Measurements from ENCODE around the gene EHMT2. TPM values are rescaled to one million over a fixed set of nuclear protein-coding genes. Genes with fewer than 3 reads are reported as not detected.
A peak's percentile ranks its signal among the peaks of the same experiment; 100 is the strongest.
"Not testable (repeated sequence)": the region's sequence is repeated elsewhere in the genome, so short reads cannot be mapped to it uniquely, and the experiment has no call there.

EHMT2 gene
- total RNA-seq, 2 donors from 2014 or later, result 113 to 121 TPM

- no peak overlapping the region for H3K27ac Mint-ChIP-seq
- Histone ChIP-seq H3K9ac (ENCODE audit: extremely low read depth, low read length, poor library complexity, severe bottlenecking) (no peak overlapping the region), H3K4me3 (ENCODE audit: low read length) (no peak overlapping the region), H3K27ac (ENCODE audit: low read depth, low read length) (no peak overlapping the region), H3K4me1 (ENCODE audit: control insufficient read depth, insufficient read depth, low read length) (peaks cover 3% of the 10 kb centered on the region), H3K9me3 (ENCODE audit: control insufficient read depth, low read length) (no peaks in the 10 kb centered on the region), H3K36me3 (ENCODE audit: control insufficient read depth, insufficient read depth, low read length) (peaks cover 14% of the 10 kb centered on the region), H3K27me3 (ENCODE audit: control insufficient read depth, insufficient read depth, low read length, poor library complexity, severe bottlenecking) (no peaks in the 10 kb centered on the region)
- no peaks in the 10 kb centered on the region for H3K9me3 Mint-ChIP-seq
- H3K4me1 Mint-ChIP-seq, result no peaks in the 10 kb centered on the region
- no peak for TF ChIP-seq CTCF (conservative IDR thresholded peaks at IDR 0.05)
- 92 to 96% methylated on average over 2 to 3 of the region's 3 CpGs for WGBS, 2 experiments (ENCODE audit: insufficient coverage in 1 of 2, insufficient read length in 1 of 2)
- H3K36me3 Mint-ChIP-seq (ENCODE audit: low read depth), result peaks cover 19% of the 10 kb centered on the region
- DNase-seq, result no peak
- H3K27me3 Mint-ChIP-seq (ENCODE audit: insufficient read depth), result no peaks in the 10 kb centered on the region
- H3K4me3 Mint-ChIP-seq, result no peak overlapping the region
Observed at GRCh38 chr6:31844507-31844906, 53.0 kb downstream of the EHMT2 start.

GRCh38 chr6:31842053-31842452, 55.4 kb downstream of the EHMT2 start:
- no peak overlapping the region for H3K4me3 Mint-ChIP-seq
- H3K27me3 Mint-ChIP-seq (ENCODE audit: insufficient read depth), result no peaks in the 10 kb centered on the region
- H3K27ac Mint-ChIP-seq, result no peak overlapping the region

GRCh38 chr6:31839779-31840126, 57.7 kb downstream of the EHMT2 start:
- H3K27me3 ChIP-seq (ENCODE audit: control insufficient read depth, insufficient read depth, low read length, poor library complexity, severe bottlenecking); H3K9me3 Mint-ChIP-seq; H3K4me3 ChIP-seq (ENCODE audit: low read length); H3K27ac Mint-ChIP-seq; H3K9ac ChIP-seq (ENCODE audit: extremely low read depth, low read length, poor library complexity, severe bottlenecking); H3K27ac ChIP-seq (ENCODE audit: low read depth, low read length); H3K4me3 Mint-ChIP-seq; H3K9me3 ChIP-seq (ENCODE audit: control insufficient read depth, low read length); H3K4me1 ChIP-seq (ENCODE audit: control insufficient read depth, insufficient read depth, low read length); H3K27me3 Mint-ChIP-seq (ENCODE audit: insufficient read depth); DNase-seq: not testable (repeated sequence)
- H3K36me3 Mint-ChIP-seq (ENCODE audit: low read depth), result peaks cover 62% of the 10 kb centered on the region
- WGBS, 2 experiments (ENCODE audit: insufficient coverage in 1 of 2, insufficient read length in 1 of 2), result 89 to 95% methylated on average over 6 to 8 of the region's 8 CpGs
- H3K4me1 Mint-ChIP-seq, result peaks cover 19% of the 10 kb centered on the region
- peaks cover 51% of the 10 kb centered on the region for H3K36me3 ChIP-seq (ENCODE audit: control insufficient read depth, insufficient read depth, low read length)

More at GRCh38 chr6:31842053-31842452, 55.4 kb downstream of the EHMT2 start:
- no peaks in the 10 kb centered on the region for H3K4me1 ChIP-seq (ENCODE audit: control insufficient read depth, insufficient read depth, low read length)
- 94 to 95% methylated on average over 5 to 9 of the region's 9 CpGs for WGBS, 2 experiments (ENCODE audit: insufficient coverage in 1 of 2, insufficient read length in 1 of 2)
- H3K9me3 ChIP-seq (ENCODE audit: control insufficient read depth, low read length), result no peaks in the 10 kb centered on the region
- TF ChIP-seq CTCF (conservative IDR thresholded peaks at IDR 0.05), result no peak
- no peak overlapping the region for H3K9ac ChIP-seq (ENCODE audit: extremely low read depth, low read length, poor library complexity, severe bottlenecking)
- H3K9me3 Mint-ChIP-seq, result no peaks in the 10 kb centered on the region
- peaks cover 38% of the 10 kb centered on the region for H3K36me3 ChIP-seq (ENCODE audit: control insufficient read depth, insufficient read depth, low read length)
- H3K4me3 ChIP-seq (ENCODE audit: low read length), result no peak overlapping the region
- H3K36me3 Mint-ChIP-seq (ENCODE audit: low read depth), result peaks cover 42% of the 10 kb centered on the region
- peaks cover 8% of the 10 kb centered on the region for H3K4me1 Mint-ChIP-seq
- no peak for DNase-seq
- H3K27me3 ChIP-seq (ENCODE audit: control insufficient read depth, insufficient read depth, low read length, poor library complexity, severe bottlenecking), result no peaks in the 10 kb centered on the region
- no peak overlapping the region for H3K27ac ChIP-seq (ENCODE audit: low read depth, low read length)

- Mint-ChIP-seq H3K4me1 (peaks cover 19% of the 10 kb centered on the region), H3K27me3 (ENCODE audit: insufficient read depth) (no peaks in the 10 kb centered on the region), H3K27ac (no peak overlapping the region), H3K9me3 (no peaks in the 10 kb centered on the region), H3K4me3 (peak overlapping the region; percentile 100), H3K36me3 (ENCODE audit: low read depth) (peaks cover 62% of the 10 kb centered on the region)
- H3K27me3 ChIP-seq (ENCODE audit: control insufficient read depth, insufficient read depth, low read length, poor library complexity, severe bottlenecking), result no peaks in the 10 kb centered on the region
- peak overlapping the region; percentile 96 for H3K4me3 ChIP-seq (ENCODE audit: low read length)
- WGBS, 2 experiments (ENCODE audit: insufficient coverage in 1 of 2, insufficient read length in 1 of 2), result 92 to 100% methylated on average over 1 to 3 of the region's 3 CpGs
- no peaks in the 10 kb centered on the region for H3K9me3 ChIP-seq (ENCODE audit: control insufficient read depth, low read length)
- peaks cover 51% of the 10 kb centered on the region for H3K36me3 ChIP-seq (ENCODE audit: control insufficient read depth, insufficient read depth, low read length)
- H3K4me1 ChIP-seq (ENCODE audit: control insufficient read depth, insufficient read depth, low read length), result no peaks in the 10 kb centered on the region
- no peak overlapping the region for H3K9ac ChIP-seq (ENCODE audit: extremely low read depth, low read length, poor library complexity, severe bottlenecking)
- no peak for DNase-seq
- no peak overlapping the region for H3K27ac ChIP-seq (ENCODE audit: low read depth, low read length)
- TF ChIP-seq CTCF (conservative IDR thresholded peaks at IDR 0.05), result no peak
Observed at GRCh38 chr6:31838968-31839367, 58.5 kb downstream of the EHMT2 start.

GRCh38 chr6:31838114-31838553, 59.4 kb downstream of the EHMT2 start:
- H3K9me3 Mint-ChIP-seq; DNase-seq; H3K27ac ChIP-seq (ENCODE audit: low read depth, low read length); H3K9me3 ChIP-seq (ENCODE audit: control insufficient read depth, low read length); H3K27me3 ChIP-seq (ENCODE audit: control insufficient read depth, insufficient read depth, low read length, poor library complexity, severe bottlenecking); H3K4me1 ChIP-seq (ENCODE audit: control insufficient read depth, insufficient read depth, low read length); H3K27ac Mint-ChIP-seq; H3K27me3 Mint-ChIP-seq (ENCODE audit: insufficient read depth): not testable (repeated sequence)
- Histone ChIP-seq H3K36me3 (ENCODE audit: control insufficient read depth, insufficient read depth, low read length) (peaks cover 51% of the 10 kb centered on the region), H3K4me3 (ENCODE audit: low read length) (peak overlapping the region; percentile 96), H3K9ac (ENCODE audit: extremely low read depth, low read length, poor library complexity, severe bottlenecking) (peak overlapping the region; percentile 90)
- 91 to 94% methylated on average over 8 to 9 of the region's 9 CpGs for WGBS, 2 experiments (ENCODE audit: insufficient coverage in 1 of 2, insufficient read length in 1 of 2)
- peaks cover 62% of the 10 kb centered on the region for H3K36me3 Mint-ChIP-seq (ENCODE audit: low read depth)
- H3K4me3 Mint-ChIP-seq, result peak overlapping the region; percentile 100
- peaks cover 19% of the 10 kb centered on the region for H3K4me1 Mint-ChIP-seq

Data from endodermal cell (in vitro differentiated cells).